H1 (cell line): ENCODE data around the gene ZIC1. TPM values are rescaled to one million over a fixed set of nuclear protein-coding genes. Genes with fewer than 3 reads are reported as not detected.

Experiments
- BACH1 ChIP-seq: IDR thresholded peaks from 2 replicates; pipeline ENCODE4 v1.6.1; 2012; ENCODE audit warnings: low read length, improper control_type of control experiment
- BRCA1 ChIP-seq: IDR thresholded peaks from 2 replicates; pipeline ENCODE4 v1.6.1; 2012; ENCODE audit warnings: low read depth, low read length, improper control_type of control experiment
- CBX8 ChIP-seq: fragments of 300-800, 300-1000 bp; sonication (generic); IDR thresholded peaks from 2 replicates; pipeline ENCODE4 v1.7.1; 2016; ENCODE audit warnings: low read depth, low read length, borderline replicate concordance
- CEBPB ChIP-seq: IDR thresholded peaks from 2 replicates; pipeline ENCODE4 v1.6.1; 2012; ENCODE audit warnings: low read depth, low read length
- GABPA ChIP-seq: IDR thresholded peaks from 2 replicates; pipeline ENCODE4 v1.6.1; 2011; ENCODE audit warnings: mild to moderate bottlenecking, low read length, moderate library complexity, borderline replicate concordance; ENCODE audit not compliant: insufficient read depth
- HDAC2 ChIP-seq, 2 experiments: fragments of 300-600 bp in 1 of 2; sonication (generic) in 1 of 2; IDR thresholded peaks; 2 replicates each; pipeline ENCODE4 v1.6.1; 2011 to 2012; ENCODE audit warnings: low read depth in 2 of 2, low read length in 2 of 2, mild to moderate bottlenecking in 2 of 2, moderate library complexity in 2 of 2, borderline replicate concordance in 1 of 2, inconsistent platforms in 1 of 2
- HDAC6 ChIP-seq: IDR thresholded peaks from one replicate; pipeline ENCODE4 v1.7.1; 2012; ENCODE audit warnings: low read depth, mild to moderate bottlenecking, inconsistent platforms, low read length, moderate library complexity
- JUN ChIP-seq: IDR thresholded peaks from 2 replicates; pipeline ENCODE4 v1.6.1; 2011; ENCODE audit warnings: low read depth, mild to moderate bottlenecking, improper control_type of control experiment, low read length
- KDM5A ChIP-seq: fragments of 200-600 bp; IDR thresholded peaks from 2 replicates; pipeline ENCODE4 v1.7.1; 2012; ENCODE audit warnings: mild to moderate bottlenecking, low read length, inconsistent platforms, mixed read lengths
- NANOG ChIP-seq: IDR thresholded peaks from 2 replicates; pipeline ENCODE4 v1.6.1; 2011; ENCODE audit warnings: low read length, low read depth, mild to moderate bottlenecking, inconsistent platforms; ENCODE audit not compliant: insufficient read depth, poor library complexity, severe bottlenecking
- POLR2A ChIP-seq, 2 experiments: IDR thresholded peaks; 1 replicate in 1 of 2; 2 replicates in 1 of 2; pipeline ENCODE4 v1.6.1; 2011; ENCODE audit warnings: low read depth in 2 of 2, low read length in 2 of 2, mild to moderate bottlenecking in 2 of 2; ENCODE audit errors: control extremely low read depth in 1 of 2
- RNF2 ChIP-seq: fragments of 200-900, 300-1000 bp; sonication (generic); IDR thresholded peaks from 2 replicates; pipeline ENCODE4 v1.7.1; 2016; ENCODE audit warnings: borderline replicate concordance, low read depth, mild to moderate bottlenecking, antibody characterized with exemption, low read length; ENCODE audit not compliant: poor library complexity, severe bottlenecking; ENCODE audit errors: missing control alignments
- SRF ChIP-seq: IDR thresholded peaks from 2 replicates; pipeline ENCODE4 v1.6.1; 2011; ENCODE audit warnings: mild to moderate bottlenecking, low read depth, low read length, moderate library complexity
- SUZ12 ChIP-seq: fragments of 200-600 bp; sonication (generic); IDR thresholded peaks from 2 replicates; pipeline ENCODE4 v1.6.1; 2012; ENCODE audit warnings: mild to moderate bottlenecking, inconsistent platforms, low read length, moderate library complexity, mixed read lengths
- TAF1 ChIP-seq: IDR thresholded peaks from 2 replicates; pipeline ENCODE4 v1.6.1; 2011; ENCODE audit warnings: mild to moderate bottlenecking, low read depth, low read length
- TAF7 ChIP-seq: optimal IDR thresholded peaks from 2 replicates; pipeline ENCODE3; 2011; ENCODE audit warnings: low read depth, mild to moderate bottlenecking, inconsistent platforms, low read length, moderate library complexity, borderline replicate concordance
- ZNF274 ChIP-seq: IDR thresholded peaks from 2 replicates; pipeline ENCODE4 v1.7.0; 2012; ENCODE audit warnings: low read length, borderline replicate concordance; ENCODE audit errors: extremely low read depth
- polyA plus RNA-seq, 7 experiments: library from polyadenylated mRNA; depleted of rRNA in 3 of 7; stranded (reverse) in 5 of 7; unstranded in 2 of 7; fragments of >200 nt in 5 of 7; fragments of 200-250 nt in 2 of 7; gene quantifications; 1 replicate in 5 of 7; 2 replicates in 1 of 7; 4 replicates in 1 of 7; pipeline versions ENCODE4 v1.2.1 to v1.2.3, GENCODE V29; 2011 to 2013; ENCODE audit warnings: missing spikeins in 2 of 7, mixed read lengths in 2 of 7
- total RNA-seq: library from RNA; stranded (reverse); fragmentation: NEBNext Ultra II Directional; extraction: Animal tissue kit (Norgen Biotek cat#: 25700); gene quantifications from 2 replicates; pipeline ENCODE4 v1.2.1, GENCODE V29; 2021

Gene ZIC1
- total and polyA plus RNA-seq, 2 of the 8 experiments (the other 6 are each of a cell fraction or from before 2014, with no cell fraction given): 0.80 to 2.2 TPM

- no peak for TF ChIP-seq CEBPB
- no peak for TF ChIP-seq TAF1
- no peak for TF ChIP-seq GABPA
- no peak for TF ChIP-seq TAF7
- no peak for TF ChIP-seq ZNF274
- TF ChIP-seq SUZ12: peak; percentile 92
- no peak for TF ChIP-seq HDAC6
- no peak for TF ChIP-seq CBX8
- TF ChIP-seq SRF: no peak
- TF ChIP-seq NANOG: no peak
- TF ChIP-seq POLR2A (IDR thresholded peaks at IDR 0.05; ENCODE audit: control extremely low read depth in 1 of 2, low read depth in 2 of 2, low read length in 2 of 2): no peak
- TF ChIP-seq RNF2: peak; percentile 26
- TF ChIP-seq BACH1: no peak; the same call in 1 of the 2 replicates
- TF ChIP-seq JUN: no peak
- TF ChIP-seq BRCA1: no peak
- no peak for TF ChIP-seq KDM5A
- 0 out of 4 replicates have a peak, but pooled peaks of 1 of the 2 experiments have one; percentile 12 for TF ChIP-seq HDAC2 (IDR thresholded peaks at IDR 0.05; ENCODE audit: borderline replicate concordance in 1 of 2, low read depth in 2 of 2, low read length in 2 of 2)
Observed at GRCh38 chr3:147421184-147421912, 12.2 kb downstream of the ZIC1 start (continued).
